HG02763 (cell line): ENCODE data around the gene CADM1.

Experiments used
- ATAC-seq: cut with Tn5 transposase; IDR thresholded peaks from one replicate; pipeline ENCODE4 v1.9.1; 2021; ENCODE audit warnings: mild to moderate bottlenecking, moderate library complexity; ENCODE audit not compliant: unreplicated experiment

CADM1 gene

DNA sequence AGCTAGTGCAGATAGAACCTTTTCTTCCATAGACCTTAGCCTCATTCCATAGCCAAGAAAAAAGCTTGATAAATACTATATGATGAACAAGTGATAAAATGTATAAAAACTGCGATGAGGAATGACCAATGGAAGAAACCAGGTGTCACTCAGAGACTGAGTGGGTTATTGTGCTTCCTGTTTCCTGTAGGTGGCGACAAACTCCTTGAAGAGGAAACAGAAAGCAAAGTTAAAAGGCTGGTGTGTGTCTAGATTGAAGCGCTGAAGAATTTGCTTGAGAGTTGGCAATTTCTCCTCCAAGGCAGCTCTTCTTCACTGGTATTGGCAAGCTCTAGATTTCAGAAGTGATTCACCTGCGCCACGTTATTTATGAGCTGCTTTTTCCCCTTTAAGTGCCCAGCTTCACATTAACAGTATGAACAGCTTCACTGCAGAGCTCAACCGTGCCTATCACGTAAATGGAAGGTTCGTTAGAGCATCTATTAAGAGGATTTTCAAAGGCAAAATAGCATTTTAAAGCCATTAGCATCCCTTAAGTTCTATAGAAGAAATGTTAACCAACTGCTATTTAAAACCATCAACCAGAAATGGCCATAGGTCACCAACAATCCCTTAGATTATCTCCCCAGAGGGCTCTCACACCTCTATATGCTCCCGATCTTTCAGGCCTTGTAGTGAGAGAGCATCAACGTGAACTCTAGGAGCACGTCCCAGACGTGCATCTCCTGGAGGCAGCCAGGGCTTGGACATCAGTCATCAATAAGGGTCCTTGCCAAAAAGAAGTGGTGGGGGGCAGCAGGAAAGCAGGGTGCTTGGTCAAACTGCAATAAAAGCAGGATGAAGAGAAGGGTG lies 179.4 kb downstream of the CADM1 start:
- ATAC-seq = no peak

GRCh38 chr11:115322553-115323203 lies 181.5 kb downstream of the CADM1 start:
- no peak for ATAC-seq

GRCh38 chr11:115321605-115322289 lies 182.5 kb downstream of the CADM1 start:
- ATAC-seq = no peak

DNA sequence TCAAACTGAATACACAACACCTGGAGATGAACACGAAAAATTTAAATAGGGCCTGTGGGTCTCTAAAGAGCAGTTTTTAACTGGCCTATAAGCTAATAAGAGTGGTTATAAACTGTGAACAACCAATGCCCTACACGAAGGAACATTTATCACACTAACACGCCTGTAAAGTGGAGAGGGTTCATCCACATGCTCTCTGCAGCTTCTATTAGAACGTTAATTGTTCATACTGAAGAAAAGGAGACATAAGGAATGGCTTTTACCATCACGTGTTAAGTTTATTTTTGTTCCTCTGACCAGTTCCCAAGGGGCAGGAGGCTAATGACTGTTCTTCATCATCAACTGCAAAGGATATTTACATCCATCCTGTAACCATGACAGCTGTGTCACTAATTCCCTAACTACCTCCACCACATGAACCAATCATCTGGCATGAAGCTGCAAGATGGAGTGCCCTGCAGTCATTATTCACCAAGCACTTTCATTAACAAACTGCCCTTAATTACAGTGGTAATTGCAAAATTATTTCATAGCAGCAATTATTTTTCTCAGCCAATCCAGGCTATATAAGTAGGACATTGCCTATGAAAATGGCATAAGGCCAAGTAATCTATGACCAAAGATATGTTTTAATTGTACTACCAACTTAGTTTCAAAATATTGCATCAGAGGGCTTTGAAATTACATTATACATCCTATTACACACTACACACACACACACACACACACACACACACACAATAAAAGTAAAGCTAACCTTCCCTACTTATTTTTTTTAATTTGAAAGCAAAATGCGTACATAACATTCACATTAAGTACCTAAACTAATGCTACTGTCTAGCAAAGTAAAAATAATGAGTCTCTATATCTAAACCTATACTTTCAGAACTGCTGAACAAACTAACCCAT lies 186.7 kb downstream of the CADM1 start:
- no peak for ATAC-seq

DNA sequence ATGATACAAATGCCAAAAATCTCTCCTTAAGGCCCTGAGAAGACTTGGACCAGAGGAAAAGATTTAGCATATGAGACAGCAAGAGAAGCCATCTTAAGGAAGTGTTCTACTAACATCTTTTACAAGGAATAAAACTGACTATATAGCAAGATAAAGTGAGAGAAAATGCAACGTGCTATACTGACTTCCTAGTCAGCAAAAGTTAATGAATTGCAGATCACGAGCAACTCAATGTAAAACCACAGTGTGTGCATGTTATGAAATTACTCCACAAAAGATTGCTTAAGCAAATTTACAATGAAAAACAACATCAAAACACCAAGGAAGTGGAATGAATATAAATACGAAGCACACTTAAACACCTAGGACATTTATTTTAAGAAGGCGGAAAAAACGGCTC lies 187.5 kb downstream of the CADM1 start:
- ATAC-seq = no peak

DNA sequence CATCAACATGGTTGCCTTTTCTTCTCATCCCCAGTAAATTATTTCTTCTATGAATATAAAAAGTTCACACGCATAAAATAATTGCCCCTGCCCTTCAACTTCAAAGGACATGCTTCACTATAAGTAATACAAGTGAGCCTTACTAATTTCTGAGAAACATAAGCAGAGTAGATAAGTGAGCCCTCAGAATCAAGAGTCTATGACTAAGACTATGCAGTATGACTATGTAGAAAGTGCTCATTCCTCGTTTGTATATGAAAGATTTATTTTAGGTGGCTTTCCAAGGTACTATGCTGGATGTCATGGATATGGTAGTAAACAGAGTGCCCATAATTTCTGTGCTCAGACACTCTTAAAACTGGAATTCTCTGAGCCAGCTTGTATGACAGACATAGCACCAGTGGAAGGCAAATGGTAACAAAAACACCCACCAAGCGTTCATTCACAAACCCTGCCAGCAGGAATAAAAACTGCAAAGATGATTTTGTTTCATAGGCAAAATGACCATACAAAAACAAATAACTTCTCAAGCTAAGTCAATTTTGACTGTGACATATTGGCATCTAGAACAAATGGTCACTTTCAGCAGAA lies 189.8 kb downstream of the CADM1 start:
- no peak for ATAC-seq

DNA sequence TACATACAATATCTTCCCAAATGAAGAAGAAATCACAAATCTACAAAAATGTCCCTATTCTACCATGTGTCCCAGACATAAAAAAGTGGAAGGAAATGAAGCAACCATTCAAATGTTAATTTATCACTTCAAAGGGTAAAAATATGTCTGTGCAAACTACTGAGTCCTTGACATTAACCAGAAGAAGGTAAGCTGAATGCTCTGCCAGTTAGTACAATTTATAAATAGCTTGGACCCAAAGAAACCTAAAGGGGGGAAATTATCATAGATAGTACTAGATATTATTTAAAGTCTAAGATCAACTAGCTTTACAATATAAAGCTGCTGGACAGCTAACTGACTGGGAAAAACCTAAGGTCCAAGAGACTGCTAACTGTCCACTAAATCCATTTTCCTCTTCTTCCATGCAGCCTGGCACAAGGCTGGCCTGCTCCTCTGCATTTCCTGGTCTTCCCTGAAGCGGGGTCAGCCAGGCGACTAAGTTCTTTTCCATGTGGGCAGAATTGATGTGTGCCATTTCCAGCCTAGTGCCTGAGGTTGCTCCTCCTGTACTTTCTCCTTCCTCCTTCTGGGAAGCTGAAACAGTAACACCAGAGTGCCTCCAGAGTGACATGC lies 190.9 kb downstream of the CADM1 start:
- no peak for ATAC-seq

GRCh38 chr11:115311949-115312348 lies 192.3 kb downstream of the CADM1 start:
- ATAC-seq = no peak

- ATAC-seq = no peak
Measured at GRCh38 chr11:115306689-115307088, 197.5 kb downstream of the CADM1 start.

GRCh38 chr11:115304774-115305472 lies 199.3 kb downstream of the CADM1 start:
- ATAC-seq = no peak

DNA sequence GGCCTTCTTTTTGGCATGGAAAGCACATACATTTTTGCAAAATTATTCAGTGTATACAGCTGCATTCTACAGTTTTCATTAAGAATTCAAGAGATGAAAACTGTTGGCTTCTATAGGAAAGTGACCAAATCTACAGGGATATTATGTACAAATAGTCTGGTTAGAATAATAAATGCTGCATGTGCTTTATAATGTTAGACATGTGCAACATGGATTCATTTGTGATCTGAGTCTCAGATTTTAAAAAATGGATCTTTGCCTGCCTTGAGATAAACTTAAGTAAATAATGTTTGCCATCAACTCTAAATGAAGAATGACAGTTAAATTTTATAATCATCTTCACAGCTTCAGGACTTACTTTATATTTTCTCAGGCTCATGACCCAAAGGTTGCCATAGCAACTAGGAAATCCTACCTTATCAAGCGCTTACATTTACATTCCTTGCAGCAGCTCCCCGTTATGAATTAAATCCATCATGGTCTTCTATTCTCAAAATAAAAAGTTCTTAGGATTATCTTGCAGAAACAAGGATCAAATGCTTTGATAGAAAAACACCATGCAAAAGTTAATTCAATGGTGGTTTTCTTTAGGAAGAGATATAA lies 200.2 kb downstream of the CADM1 start:
- ATAC-seq = no peak

DNA sequence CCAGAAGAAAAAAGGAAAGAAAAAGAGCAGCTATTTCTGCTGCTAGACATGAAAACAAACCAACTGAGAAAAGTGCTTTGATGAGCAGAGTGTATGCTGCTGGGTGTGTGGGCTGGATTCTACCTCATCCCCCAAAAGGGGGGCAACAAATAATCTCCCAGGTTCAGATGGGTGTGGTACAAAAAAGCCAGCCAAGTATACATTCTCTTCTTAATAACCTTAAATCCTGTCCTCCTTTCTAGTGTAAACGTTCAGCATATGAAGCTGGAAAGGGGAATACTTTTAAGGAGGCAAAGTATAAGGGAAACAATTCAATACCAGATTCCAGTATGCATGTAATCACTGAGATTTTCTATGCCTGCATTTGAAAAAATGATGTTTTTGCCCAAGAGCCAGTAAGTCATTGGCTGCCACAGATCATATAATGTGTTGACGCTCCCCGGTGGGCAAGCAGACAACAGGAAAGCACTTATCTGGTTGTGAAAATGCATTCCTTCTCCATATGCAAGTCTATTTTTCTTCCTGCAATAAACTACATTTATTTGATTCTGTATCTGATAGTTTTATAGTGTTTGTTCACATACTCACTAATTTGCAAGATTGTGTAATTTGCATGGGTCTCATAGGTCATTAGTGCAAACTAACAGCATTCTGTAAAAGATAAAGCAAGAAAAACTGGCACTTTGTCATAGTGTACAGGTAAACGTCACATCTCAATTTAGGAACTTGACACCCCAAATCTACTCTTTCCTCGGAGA lies 201.1 kb downstream of the CADM1 start:
- ATAC-seq = no peak

GRCh38 chr11:115300660-115301428 lies 203.4 kb downstream of the CADM1 start:
- no peak for ATAC-seq

GRCh38 chr11:115298300-115299012 lies 205.8 kb downstream of the CADM1 start:
- no peak for ATAC-seq

GRCh38 chr11:115297330-115297729 lies 206.9 kb downstream of the CADM1 start:
- ATAC-seq = no peak

DNA sequence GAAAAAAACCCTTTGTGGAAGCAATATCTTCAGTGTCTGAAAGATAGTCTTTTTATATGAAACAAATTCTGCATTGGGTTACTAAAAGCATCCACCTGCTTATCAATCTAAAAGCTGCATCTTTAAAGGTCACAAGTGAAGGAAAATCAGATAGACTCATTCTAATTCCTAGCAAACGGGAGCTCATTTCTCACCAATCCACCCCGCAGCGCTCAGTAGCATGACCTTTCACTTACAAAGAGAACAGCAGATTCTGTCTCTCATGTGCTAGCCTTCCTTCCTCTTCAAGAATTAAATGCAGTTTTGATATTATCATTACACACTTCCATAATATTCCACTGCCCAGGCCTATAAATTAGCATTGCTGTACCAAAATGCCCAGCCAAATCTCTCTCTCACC lies 212.9 kb downstream of the CADM1 start:
- ATAC-seq = no peak

GRCh38 chr11:115290893-115291292 lies 213.3 kb downstream of the CADM1 start:
- no peak for ATAC-seq
